GM10248 (cell line): ENCODE results near the gene TMEM144.

Experiments
- CTCF ChIA-PET: fragments of 300-600 bp; sonication (Branson Sonifier 250); formaldehyde crosslinking; extraction: SDS; loops from one replicate; lab custom pipeline; 2021; ENCODE audit warnings: antibody characterized with exemption; lab: Yijun Ruan, JAX
- POLR2A ChIA-PET: fragments of 350-650 bp; sonication (Branson Sonifier 250); formaldehyde crosslinking; extraction: SDS; loops from one replicate; lab custom pipeline; 2020; ENCODE audit warnings: antibody characterized with exemption; lab: Yijun Ruan, JAX
- DNase-seq: peaks from one replicate; pipeline ENCODE4 v3.0.0; 2012; ENCODE audit errors: extremely low spot score
- CTCF ChIP-seq: IDR thresholded peaks from 2 replicates; pipeline ENCODE4 v1.5.1; 2012; ENCODE audit warnings: mild to moderate bottlenecking, low read depth; ENCODE audit errors: extremely low read depth, missing control alignments, control extremely low read depth

Gene TMEM144

GRCh38 chr4:158190718-158191117, 19.6 kb upstream of the TMEM144 start:
- ChIA-PET CTCF (interaction anchor here (1.0 to 8.6 kb wide), 6 partner anchors 8 to 198 kb away, joined by 3 to 65 read pairs (median 6); no protein-coding TSS in a partner anchor), POLR2A (no interaction called here)
- no peak for TF ChIP-seq CTCF
- DNase-seq, result no peak

- TF ChIP-seq CTCF, result no peak
- no peak for DNase-seq
- ChIA-PET POLR2A (no interaction called here), CTCF (interaction anchor here (0.8 to 8.6 kb wide), 16 partner anchors 9 to 431 kb away, joined by 3 to 65 read pairs (median 8); partner anchors contain the start of gene GASK1B)
Measured at GRCh38 chr4:158192439-158193158, 17.7 kb upstream of the TMEM144 start.

GRCh38 chr4:158193171-158193749, 17.0 kb upstream of the TMEM144 start:
- no peak for DNase-seq
- ChIA-PET POLR2A (no interaction called here), CTCF (interaction anchor here (0.8 to 8.6 kb wide), 16 partner anchors 9 to 431 kb away, joined by 3 to 65 read pairs (median 8); partner anchors contain the start of gene GASK1B)
- peak; percentile 46 for TF ChIP-seq CTCF

GRCh38 chr4:158195297-158195696, 15.0 kb upstream of the TMEM144 start:
- CTCF ChIA-PET, result interaction anchor here (1.0 to 8.6 kb wide), 3 partner anchors 9 to 60 kb away, joined by 3 to 65 read pairs (median 5); no protein-coding TSS in a partner anchor
- POLR2A ChIA-PET, result no interaction called here
- no peak for DNase-seq

GRCh38 chr4:158197194-158197776, 13.0 kb upstream of the TMEM144 start:
- ChIA-PET POLR2A (no interaction called here), CTCF (interaction anchor here (1.5 to 8.6 kb wide), 3 partner anchors 14 to 58 kb away, joined by 4 to 65 read pairs (median 4); no protein-coding TSS in a partner anchor)
- TF ChIP-seq CTCF, result no peak
- no peak for DNase-seq

More at GRCh38 chr4:158195297-158195696, 15.0 kb upstream of the TMEM144 start:
- no peak for TF ChIP-seq CTCF

- no peak for DNase-seq
- ChIA-PET POLR2A (no interaction called here), CTCF (interaction anchor here (0.8 to 2.0 kb wide), 5 partner anchors 9 to 53 kb away, joined by 3 to 5 read pairs (median 4); no protein-coding TSS in a partner anchor)
- TF ChIP-seq CTCF, result no peak
Measured at GRCh38 chr4:158200214-158200613, 10.1 kb upstream of the TMEM144 start.
